ENCODE measurements around the gene BRAF.
"Not testable (repeated sequence)": the region's sequence is repeated elsewhere in the genome, so short reads cannot be mapped to it uniquely, and the experiment has no call there.

BRAF gene

DNA sequence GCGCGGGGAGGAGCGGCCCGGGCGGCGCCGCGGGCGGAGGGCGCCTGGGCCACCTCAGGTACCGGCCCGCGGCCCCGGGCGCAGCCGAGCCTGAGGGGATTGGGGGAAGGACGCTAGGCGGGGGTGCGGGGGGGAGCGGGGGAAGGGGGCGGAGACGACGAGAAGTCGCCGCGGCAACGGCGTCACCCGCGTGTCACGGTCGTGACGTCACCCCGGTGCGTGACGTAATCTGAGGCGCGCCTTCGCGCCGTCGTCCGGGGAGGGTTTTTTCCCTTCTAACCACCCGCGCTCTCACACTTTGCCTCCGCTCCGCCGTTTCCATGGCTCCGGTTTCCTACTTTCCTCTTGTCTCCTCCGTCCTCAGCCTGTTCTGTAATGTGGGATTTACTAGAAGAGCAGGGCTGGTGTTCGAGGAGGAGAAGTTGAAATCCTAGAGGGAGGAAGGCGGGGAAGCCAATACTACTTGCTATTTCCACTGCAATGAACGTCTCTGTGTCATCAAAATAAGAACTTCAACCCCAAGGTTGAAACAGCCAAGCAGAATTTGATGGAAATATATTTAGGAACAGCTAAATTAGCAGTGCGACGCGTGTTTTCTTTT, at the start of gene BRAF:
Gene BRAF (minus strand): TSS at position 109 of the 601 bp plus-strand sequence. CDS start 226 bp downstream, outside the sequence.
- DNase-seq (ENCODE audit: low read depth in 2 of 2): peak; percentile 87 to 95

DNA sequence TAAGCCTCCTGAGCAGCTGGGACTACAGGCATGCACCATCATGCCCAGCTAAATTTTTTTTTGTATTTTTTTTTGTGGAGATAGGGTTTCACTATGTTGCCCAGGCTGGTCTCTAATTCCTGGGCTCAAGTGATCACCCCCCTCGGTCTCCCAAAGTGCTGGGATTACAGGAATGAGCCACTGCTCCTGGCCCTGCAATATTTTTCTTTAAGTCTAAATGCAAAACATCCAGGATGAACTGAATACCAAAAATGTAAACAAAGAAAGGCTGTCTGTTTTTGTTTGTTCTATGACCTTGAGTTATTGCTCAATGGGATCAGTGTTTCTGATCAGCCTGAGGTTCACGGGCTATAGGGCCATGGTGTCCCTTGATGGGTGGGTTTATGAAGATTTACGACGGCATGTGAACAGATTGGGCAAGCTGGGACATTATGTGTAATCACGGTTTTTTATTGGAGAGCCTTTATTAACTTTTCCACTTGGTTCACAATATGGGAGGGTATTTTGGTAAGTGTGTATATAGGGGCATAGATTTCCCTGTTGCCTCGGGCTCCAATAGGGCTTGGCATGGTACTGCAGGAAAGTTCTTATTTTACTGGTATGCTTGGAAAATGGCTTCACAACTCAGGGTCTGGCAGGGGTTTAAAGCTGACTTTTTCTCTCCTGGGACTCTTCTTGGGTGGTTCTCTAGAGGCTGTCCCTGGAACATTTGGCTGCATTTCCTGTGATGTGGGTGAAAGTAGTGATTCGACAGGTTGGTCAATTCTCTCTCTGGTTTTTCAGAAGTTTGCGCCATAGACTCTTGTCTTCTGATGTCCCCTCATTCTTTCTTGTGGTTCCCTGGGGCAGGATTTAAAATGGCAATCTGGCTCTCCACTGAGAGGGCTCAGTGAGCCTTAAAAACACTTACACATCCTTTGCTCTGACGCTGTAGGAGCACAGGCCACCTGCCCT, 48.4 kb upstream of the BRAF start:
- no peak for DNase-seq (ENCODE audit: low read depth in 2 of 2)

DNA sequence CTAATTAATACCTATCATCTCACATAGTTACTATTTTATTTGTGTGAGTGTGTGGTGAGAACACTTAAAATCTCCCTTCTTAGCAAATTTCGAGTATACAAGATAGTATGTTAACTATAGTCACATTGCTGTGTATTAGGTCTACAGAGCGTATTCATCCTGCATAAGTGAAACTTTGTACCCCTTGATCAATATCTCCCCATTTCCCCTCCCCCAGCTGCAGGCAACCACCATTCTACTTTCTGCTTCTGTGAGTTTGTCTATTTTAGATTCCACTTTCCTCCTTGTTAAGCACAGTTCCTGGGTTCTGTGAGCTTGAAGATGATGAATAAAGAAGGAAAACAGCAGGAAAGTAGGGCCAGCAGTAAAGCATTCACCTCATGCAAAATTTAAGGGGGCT, 47.6 kb upstream of the BRAF start:
- DNase-seq (ENCODE audit: low read depth in 2 of 2): no peak

DNA sequence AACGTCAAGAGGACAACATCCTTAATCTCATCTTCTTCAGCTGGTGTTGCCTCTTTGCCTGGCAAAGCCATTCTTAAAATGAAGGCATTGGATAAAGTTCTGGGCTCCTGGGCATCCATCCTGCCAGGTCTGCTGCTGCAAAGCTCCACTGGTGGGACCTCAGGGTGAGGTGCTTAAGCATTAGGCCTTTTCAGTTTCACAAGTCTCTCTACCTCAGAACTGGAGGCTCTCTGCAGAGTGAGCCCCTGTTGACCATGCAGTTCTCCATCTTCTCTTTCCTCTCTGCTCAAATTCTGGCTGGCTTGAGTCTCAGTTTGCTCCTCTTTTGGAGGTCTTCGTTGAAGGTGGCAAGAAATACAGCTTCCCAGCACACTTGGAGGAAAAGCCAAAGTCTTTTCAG, 42.7 kb upstream of the BRAF start:
- DNase-seq (ENCODE audit: low read depth in 2 of 2): no peak

DNA sequence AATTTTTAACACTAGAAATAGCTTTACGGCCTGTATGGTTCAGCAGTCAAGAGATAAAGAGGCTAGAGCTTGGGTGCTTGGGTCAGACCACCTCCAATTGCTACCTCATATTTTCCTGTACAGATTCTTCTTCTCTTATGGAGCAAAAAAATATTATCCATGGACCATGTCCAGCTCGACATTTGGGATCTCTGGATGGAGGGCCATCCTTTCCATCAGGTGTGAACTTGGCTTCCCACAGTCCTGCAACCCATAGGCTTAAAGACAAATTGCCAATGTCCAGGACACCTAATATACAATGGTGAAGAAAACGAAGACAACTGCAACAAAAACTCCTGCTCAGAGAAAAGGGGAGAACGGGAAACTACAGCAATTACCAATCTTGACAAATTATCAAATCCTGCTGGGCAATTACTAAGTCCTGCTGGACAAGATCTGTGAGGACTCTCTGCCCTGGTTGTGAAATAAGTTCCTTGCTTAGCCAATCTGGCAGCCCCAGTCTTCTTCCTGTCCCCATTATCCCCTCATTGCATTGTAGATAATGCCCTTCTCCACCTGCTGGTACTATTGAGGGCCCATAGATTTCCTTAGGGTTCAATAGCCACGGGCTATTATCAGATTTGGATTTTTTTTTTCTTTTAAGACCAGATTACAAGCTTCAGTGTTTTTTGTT, 42.0 kb upstream of the BRAF start:
- DNase-seq (ENCODE audit: low read depth in 2 of 2): no peak

DNA sequence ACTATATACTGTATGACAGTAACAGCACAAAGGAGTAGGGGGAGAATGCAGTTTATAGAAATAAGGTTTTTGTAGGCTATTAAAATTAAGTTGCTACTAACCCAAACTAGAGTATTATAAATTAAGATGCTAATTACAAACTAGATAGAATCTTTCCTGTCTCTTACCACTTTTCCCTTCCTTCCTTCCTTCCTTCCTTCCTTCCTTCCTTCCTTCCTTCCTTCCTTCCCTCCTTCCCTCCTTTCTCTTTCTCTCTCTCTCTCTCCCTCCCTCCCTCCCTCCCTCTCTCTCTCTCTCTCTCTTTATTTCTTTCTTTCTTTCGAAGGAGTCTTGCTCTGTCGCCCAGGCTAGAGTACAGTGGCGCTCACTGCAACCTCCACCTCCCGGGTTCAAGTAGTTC, 36.4 kb upstream of the BRAF start:
- no peak for DNase-seq (ENCODE audit: low read depth in 2 of 2)

DNA sequence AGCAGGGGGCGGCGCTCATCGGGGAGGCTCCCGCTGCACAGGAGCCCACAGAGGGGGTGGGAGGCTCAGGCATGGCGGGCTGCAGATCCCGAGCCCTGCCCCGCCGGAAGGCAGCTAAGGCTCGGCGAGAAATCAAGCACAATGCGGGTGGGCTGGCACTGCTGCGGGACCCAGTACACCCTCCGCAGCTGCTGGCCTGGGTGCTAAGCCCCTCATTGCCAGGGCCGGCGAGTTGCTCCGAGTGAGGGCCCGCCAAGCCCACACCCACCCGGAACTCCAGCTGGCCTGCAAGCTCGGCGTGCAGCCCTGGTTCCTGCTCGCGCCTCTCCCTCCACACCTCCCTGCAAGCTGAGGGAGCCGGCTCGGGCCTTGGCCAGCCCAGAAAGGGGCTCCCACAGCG, 32.3 kb upstream of the BRAF start:
- DNase-seq (ENCODE audit: low read depth in 2 of 2): not testable (repeated sequence)

DNA sequence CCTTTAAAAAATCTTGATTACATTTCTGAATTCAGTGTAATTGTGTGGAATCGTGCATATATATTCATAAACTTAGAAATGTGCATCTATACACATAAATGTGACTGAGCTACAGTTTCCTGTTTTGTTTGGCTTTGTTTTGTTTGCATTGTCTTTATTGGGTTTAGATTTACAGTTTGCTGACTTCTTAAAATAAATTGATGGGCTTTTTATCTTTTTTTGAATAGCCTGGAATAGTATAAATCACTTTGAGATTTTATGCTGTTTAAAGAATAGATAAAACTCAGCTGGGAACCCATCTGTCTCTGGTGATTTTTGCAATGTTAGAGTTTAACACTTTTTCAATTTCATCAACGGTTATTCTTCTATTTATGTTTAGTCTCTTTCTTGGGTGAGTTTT, 21.2 kb upstream of the BRAF start:
- no peak for DNase-seq (ENCODE audit: low read depth in 2 of 2)

DNA sequence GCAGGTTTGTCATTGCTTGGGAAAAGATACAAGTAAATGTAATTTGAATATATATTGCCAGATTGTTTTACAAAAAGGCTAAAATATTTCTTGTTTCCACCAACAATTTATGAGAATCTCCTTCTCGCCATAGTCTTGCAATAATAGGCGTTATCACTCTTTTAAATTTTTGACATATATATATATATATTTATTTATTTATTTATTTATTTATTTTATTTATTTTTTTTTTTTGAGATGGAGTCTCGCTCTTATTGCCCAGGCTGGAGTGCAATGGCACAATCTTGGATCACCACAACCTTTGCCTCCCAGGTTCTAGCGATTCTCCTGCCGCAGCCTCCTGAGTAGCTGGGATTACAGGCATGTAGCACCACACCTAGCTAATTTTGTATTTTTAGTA, 17.5 kb upstream of the BRAF start:
- DNase-seq (ENCODE audit: low read depth in 2 of 2): not testable (repeated sequence)

DNA sequence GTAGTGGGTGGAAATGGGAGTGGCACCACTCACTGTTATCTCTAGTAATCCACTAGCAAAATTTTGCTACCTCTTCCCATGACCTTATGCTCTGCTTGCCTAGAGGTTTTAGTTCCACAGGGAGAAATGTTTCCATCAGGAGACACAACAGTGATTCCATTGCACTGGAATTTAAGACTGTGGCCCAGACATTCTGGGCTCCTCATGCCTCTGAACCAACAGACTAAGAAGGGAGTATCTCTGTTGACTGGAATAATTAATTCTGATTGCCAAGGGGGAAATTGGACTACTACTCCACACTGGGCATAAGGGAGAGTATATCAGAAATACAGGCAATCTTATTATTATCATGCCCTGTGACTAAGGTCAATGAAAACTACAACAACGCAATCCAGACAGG, 16.2 kb upstream of the BRAF start:
- no peak for DNase-seq (ENCODE audit: low read depth in 2 of 2)

DNA sequence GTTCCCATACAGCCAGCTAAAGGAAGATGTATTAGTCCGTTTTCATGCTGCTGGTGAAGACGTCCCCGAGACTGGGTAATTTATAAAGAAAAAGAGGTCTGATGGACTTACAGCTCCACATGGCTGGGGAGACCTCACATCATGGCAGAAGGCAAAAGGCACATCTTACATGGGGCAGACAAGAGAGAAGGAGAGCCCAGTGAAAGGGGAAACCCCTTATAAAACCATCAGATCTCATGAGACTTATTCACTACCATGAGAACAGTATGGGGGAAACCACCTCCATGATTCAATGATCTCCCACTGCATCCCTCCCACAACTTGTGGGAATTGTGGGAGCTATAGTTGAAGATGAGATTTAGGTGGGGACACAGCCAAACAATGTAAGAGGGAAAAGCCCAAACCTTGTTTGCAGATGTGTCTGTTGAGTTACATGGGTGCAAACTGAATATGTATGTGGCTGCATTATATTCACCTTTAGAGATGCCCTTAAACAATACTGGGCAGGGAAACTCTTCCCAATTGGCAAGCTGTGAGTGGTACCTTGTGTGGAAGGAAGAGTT, 13.1 kb upstream of the BRAF start:
- no peak for DNase-seq (ENCODE audit: low read depth in 2 of 2)

DNA sequence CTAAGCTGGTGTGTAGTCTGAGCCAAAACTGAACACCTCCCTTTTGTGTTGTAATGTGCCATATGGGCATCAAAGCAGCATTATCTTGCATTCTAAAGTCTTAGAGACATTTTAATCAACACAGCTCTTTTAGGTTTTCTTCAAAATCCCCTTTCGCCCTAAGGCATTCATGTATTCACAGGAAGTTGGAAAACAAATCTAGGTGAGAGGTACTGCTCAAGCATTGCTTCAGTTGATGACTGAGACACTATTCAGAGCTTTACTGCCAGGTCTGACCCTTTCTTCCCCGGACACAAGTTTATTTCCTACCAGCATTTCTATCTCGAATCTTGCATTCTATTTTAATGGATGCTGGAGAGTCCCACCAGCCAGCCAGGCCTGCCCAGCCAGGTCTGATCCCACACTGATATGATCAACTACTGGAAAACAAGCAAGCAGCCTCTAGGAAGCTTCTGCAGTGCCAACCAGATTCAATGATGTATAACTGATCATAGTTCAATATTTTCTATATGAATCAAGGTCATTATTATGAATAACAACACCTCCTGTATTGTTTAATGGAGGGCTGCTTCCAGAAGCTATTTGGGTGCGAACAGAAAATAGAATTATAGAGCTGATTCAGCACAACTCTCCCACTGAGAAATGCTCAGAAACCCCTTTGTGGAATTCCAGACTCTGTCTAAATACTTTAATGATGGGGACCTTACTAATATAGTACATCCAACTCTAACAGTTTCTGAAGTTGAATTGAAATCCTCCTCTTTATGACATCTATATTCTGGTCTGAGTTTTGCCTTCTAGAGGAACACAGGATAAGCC, 4.0 kb upstream of the BRAF start:
- no peak for DNase-seq (ENCODE audit: low read depth in 2 of 2)

DNA sequence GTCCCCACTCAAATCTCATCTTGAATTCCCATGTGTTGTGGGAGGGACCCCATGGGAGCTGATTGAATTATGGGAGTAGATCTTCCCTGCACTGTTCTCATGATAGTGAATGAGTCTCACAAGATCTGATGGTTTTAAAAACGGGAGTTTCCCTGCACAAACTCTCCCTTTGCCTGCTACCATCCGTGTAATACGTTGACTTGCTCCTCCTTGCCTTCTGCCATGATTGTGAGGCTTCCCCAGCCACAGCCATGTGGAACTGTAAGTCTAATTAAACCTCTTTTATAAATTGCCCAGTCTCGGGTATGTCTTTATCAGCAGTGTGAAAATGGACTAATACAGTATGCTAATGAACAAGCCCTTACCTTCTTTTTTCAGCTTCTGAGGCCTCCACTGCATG, 3.2 kb upstream of the BRAF start:
- not testable (repeated sequence) for DNase-seq (ENCODE audit: low read depth in 2 of 2)

DNA sequence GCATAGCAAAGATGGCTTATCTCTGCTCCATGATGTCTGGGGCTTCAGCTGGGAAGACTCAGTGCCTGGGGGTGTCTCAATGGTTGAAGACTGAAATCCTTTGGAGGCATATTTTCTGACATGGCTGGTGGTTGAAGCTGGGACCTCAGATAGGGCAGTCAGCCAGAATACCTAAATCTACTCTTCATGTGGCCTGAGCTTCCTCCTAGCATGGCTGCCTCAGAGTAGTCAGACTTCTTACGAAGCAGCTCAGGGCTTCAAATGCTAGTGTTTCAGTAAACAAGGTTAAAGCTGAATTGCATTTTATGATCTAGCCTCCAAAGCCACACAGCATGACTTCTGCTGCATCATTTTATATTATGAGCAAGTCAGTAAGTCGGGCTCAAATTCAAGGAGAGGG, 2.6 kb upstream of the BRAF start:
- no peak for DNase-seq (ENCODE audit: low read depth in 2 of 2)

DNA sequence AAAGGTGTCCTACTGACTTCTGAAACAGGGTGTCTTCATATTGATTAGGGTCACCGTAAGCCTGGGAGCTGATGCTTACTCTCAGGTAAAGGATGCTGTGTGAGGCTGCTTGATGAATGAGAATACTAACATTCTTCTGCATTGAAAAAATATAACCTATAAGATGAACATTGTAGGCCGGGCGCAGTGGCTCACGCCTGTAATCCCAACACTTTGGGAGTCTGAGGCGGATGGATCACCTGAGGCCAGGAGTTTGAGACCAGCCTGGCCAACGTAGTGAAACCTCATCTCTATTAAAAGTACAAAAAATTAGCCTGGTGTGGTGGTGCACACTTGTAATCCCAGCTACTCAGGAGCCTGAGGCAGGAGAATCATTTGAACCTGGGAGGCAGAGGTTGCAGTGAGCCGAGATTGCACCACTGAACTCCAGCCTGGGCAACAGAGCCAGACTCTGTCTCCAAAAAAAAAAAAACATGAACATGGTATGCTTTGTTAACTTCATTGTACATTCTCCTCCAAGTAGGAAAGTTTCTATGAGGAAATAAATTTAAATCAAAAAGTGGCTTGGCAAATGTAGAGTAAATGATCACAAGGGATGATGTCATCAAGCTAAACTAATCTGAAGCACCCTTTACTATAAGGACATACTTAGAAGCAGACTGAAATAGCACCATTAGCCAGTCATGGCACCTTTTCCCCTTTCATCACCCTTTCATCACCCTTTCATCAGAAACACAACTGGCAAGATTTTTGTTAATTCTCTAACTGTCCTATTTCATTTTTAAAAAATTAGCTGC, 1.5 kb upstream of the BRAF start:
- no peak for DNase-seq (ENCODE audit: low read depth in 2 of 2)

DNA sequence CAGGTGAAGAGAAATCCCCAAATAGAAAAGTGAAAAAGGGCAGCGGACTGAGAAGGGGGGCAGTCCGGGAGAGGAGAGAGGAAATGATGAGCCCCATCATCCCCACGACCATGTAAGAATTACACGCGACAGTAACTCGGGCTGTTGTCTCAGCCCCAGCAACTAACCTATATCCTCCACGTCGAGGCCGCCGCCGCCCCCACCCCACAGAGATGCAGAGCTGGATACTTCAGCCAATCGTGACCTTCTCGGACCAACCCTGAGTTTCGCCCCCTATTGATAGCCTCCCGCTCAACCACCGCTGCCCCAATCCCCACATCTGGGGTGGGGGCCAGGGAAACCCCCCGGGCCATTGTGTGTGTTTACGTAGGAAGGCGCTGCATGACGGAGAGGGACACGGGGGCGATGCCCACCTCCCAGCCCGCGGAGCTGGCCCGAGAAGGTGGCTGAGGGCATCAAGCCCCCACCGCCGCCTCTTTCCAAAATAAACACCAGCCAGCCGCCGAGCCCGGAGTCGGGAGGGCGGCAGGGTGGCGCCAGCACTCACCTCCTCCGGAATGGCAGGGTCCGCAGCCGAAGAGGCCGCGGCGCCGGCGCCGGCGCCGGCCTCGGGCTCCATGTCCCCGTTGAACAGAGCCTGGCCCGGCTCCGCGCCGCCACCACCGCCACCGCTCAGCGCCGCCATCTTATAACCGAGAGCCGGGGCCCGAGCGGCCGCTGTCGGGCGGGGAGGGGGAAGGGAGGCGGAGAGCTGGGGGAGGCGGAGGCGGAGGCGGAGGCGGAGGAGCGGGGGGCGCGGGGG, 509 bp downstream of the BRAF start:
- peak; percentile 39 to 59 for DNase-seq (ENCODE audit: low read depth in 2 of 2)

DNA sequence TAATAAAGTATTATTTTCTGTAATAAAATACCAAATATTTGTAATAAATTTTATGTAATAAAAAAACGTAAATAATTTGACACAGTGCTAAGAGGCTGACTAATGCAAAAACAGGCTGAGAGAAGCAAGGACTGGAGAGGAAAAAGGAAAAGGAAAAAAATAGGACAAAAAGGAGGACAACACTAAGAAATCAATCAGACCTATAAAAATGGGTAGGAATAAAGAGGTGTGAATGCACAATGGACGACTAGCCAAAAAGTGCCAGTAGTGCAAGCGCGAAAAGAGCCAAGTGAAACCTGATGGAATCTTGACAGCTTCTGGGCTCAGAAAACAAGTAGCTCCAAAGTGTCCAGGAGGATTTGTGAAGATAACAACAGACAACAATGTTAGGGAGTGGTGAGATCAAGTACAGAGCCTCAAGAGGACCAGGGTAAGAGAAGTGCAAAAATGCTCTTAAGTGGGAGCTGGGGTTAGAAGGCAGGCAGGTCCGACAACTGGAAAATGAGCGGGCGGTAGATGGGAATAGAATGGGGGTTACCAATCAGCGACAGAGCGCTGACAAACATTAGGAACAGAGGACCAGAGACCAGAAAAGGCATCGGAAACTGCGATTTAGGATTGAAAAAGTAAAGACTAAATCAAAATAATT, 1.2 kb downstream of the BRAF start:
- no peak for DNase-seq (ENCODE audit: low read depth in 2 of 2)

DNA sequence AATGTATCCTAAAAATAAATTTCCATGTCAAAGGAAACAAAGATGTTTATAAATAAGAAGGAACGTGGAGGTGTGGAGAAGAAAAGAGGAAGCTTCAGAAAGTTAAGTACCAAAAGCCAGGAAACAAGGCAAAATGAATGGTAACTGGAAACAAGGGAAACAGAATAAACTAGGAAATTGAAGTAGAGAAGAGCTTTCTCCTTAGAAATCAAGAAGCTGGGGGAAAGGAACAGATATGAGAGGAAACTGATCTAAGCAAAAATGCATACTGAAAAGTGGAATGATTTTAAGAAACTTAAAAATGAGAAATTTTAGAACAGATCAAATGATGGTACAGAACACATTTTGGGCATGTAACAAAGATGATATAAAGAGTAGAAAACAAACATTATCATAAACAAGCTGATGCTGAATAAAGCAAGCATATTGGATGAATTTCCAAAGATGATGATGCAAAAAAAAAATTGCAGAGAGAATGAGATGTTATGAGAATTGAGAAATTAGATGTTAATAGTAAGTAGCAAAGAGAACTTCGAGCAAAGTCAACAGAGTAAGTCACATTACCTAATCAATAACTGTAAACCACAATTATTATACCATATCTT, 1.9 kb downstream of the BRAF start:
- DNase-seq (ENCODE audit: low read depth in 2 of 2): no peak

DNA sequence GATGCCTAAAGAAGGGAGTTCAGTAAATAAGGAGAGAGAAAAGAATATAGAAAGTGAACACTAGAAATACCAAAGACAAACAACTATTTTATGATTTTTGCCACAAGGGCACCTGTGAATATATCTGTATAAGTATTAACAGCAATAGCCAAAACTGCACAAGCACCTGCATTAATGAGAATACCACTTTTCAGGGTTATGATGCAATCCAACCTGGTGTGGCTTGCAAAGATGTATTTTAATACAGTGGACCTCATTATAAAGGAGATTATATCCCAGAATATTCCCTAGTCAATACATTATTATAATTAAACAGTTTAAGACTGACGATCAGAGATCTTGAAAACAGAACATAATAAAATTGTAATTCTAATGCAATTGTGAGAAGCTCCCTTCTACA, 4.0 kb downstream of the BRAF start:
- no peak for DNase-seq (ENCODE audit: low read depth in 2 of 2)

Data from stimulated activated CD4-positive, alpha-beta T cell treated with anti-CD3 and anti-CD28 coated beads, Interleukin-4, amount 100 ng/mL, for 48 hours (primary cell).